ENCODE data around the gene RARS1. TPM values are rescaled to one million over a fixed set of nuclear protein-coding genes. Genes with fewer than 3 reads are reported as not detected.

Gene RARS1
- total and polyA plus RNA-seq, 12 donors: 36.6 to 114 (median 64.4) TPM

DNA sequence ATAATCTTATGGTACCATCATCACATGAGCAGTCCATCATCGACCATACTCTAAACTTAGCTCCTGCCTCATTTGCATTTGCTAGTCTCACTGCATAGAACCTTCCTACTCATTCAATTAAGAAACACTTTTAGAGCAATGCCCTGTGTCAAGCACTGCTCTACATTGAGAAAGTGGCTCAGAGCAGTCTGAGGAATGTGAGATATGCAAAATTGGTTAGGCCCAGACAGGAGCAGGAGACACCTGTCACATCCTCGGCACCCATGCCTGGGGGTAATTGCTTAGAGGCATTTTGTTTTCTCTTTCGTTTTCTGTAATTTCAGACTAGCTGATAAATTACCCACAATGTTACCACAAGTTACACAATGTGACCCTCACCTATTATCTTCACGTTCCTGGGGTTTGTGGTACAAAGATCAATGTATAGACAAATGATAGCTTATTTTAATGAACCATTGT is 4.9 kb upstream of the RARS1 start:
- no peaks in the 10 kb centered on the region for H3K9me3 ChIP-seq (replicated peaks in 1 of 3)
- DNase-seq: no peak
- H3K27me3 ChIP-seq: no peaks in the 10 kb centered on the region
- TF ChIP-seq POLR2A (IDR thresholded peaks at IDR 0.05): no peak
- TF ChIP-seq, protein P1, sequence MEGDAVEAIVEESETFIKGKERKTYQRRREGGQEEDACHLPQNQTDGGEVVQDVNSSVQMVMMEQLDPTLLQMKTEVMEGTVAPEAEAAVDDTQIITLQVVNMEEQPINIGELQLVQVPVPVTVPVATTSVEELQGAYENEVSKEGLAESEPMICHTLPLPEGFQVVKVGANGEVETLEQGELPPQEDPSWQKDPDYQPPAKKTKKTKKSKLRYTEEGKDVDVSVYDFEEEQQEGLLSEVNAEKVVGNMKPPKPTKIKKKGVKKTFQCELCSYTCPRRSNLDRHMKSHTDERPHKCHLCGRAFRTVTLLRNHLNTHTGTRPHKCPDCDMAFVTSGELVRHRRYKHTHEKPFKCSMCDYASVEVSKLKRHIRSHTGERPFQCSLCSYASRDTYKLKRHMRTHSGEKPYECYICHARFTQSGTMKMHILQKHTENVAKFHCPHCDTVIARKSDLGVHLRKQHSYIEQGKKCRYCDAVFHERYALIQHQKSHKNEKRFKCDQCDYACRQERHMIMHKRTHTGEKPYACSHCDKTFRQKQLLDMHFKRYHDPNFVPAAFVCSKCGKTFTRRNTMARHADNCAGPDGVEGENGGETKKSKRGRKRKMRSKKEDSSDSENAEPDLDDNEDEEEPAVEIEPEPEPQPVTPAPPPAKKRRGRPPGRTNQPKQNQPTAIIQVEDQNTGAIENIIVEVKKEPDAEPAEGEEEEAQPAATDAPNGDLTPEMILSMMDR (IDR thresholded peaks at IDR 0.05): no peak
- no peak overlapping the region for H3K4me3 ChIP-seq
- WGBS, 4 donors: 47 to 62% (median 56%) methylated on average over 4 of the region's 4 CpGs
- no peak overlapping the region for H3K27ac ChIP-seq
- no peaks in the 10 kb centered on the region for H3K36me3 ChIP-seq (replicated peaks in 1 of 2)
- H3K4me1 ChIP-seq (replicated peaks in 1 of 2): no peaks in the 10 kb centered on the region
- intact Hi-C loops (cut with DNase I): no loop called here

DNA sequence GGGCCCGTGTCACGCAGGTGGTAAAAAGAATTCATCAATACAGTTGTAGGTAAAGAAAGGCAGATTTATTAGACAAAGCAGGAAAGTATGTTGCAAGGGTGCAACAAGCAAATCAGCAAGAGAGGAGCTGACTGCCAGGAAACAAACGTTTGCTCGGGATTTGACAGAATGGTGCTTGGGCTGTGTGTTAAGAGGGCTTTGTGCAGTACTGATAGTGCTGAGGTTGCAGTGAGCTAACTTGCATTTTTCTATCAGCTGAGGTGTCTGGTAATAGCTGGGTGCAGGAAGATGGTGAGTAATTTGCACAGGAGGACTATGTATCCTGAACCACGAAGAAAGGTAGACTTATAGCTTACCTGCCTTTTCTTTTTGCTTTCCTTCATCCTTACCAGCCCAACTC is 3.9 kb upstream of the RARS1 start:
- Histone ChIP-seq H3K4me3 (no peak overlapping the region), H3K4me1 (replicated peaks in 1 of 2) (peaks cover 0 to 3% of the 10 kb centered on the region in 2 donors), H3K27me3 (no peaks in the 10 kb centered on the region), H3K9me3 (replicated peaks in 1 of 3) (no peaks in the 10 kb centered on the region), H3K36me3 (replicated peaks in 1 of 2) (no peaks in the 10 kb centered on the region), H3K27ac (no peak overlapping the region)
- TF ChIP-seq, protein P1 (IDR thresholded peaks at IDR 0.05): no peak
- TF ChIP-seq POLR2A (IDR thresholded peaks at IDR 0.05): no peak
- WGBS, 4 donors: 61 to 73% (median 66%) methylated on average over 5 of the region's 5 CpGs
- intact Hi-C loops (cut with DNase I): no loop called here
- DNase-seq: no peak

DNA sequence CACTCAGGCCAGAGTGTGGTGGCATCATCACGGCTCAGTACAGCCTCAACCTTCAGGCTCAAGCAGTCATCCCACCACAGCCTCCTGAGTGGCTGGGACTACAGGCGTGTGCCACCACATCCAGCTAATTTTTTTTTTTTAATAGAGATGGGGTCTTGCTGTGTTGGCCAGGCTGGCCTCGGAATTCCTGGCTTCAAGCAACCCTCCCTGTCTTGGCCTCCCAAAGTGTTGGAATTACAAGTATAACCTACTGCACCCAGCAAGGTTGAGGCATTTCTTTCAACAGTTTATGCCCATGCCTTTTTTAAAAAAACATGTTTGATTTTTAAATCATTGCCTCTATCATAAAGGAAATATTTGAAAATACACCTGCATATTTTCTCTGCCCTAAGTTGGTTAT is 2.8 kb downstream of the RARS1 start:
- H3K4me3 ChIP-seq: no peak overlapping the region
- intact Hi-C loops (cut with DNase I): loop anchor here in 1 of 2 donors (5.0 kb wide), 1 partner anchor 217 kb away; no protein-coding TSS in a partner anchor
- H3K27me3 ChIP-seq: no peaks in the 10 kb centered on the region
- no peak for TF ChIP-seq POLR2A (IDR thresholded peaks at IDR 0.05)
- TF ChIP-seq, protein P1 (IDR thresholded peaks at IDR 0.05): no peak
- no peaks in the 10 kb centered on the region for H3K9me3 ChIP-seq (replicated peaks in 1 of 3)
- H3K36me3 ChIP-seq (replicated peaks in 1 of 2): peaks cover 0 to 57% of the 10 kb centered on the region in 2 donors
- WGBS, 4 donors: 87 to 98% (median 95%) methylated on average over 3 of the region's 3 CpGs
- peaks cover 0 to 13% of the 10 kb centered on the region in 2 donors for H3K4me1 ChIP-seq (replicated peaks in 1 of 2)
- DNase-seq: no peak
- H3K27ac ChIP-seq: no peak overlapping the region

DNA sequence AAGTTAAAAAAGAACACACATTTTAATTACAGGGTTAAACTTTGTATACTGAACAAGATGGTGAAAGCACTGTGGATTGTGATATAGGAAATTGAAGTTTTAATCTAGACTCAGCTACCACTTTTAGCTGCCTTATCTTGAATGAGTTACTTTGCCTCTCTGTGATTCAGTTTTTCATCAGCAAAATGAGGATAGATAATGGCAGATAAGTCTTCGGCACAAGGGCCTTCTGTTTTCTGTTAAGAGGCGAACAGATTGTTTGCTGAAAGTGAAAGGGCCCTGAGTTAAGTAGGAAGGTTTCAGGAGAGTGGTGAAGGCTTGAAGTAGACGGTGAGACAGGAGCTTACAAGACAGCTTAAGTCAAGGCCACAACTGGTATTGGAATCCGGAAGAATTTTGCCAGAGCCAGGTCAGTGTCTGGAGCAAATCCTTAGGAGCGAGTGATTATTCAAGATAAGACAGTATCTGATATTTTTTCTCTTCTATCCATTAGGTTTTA is 7.8 kb downstream of the RARS1 start:
- no peaks in the 10 kb centered on the region for H3K27me3 ChIP-seq
- H3K4me3 ChIP-seq: no peak overlapping the region
- H3K4me1 ChIP-seq (replicated peaks in 1 of 2): no peaks in the 10 kb centered on the region
- intact Hi-C loops (cut with DNase I): loop anchor here in 1 of 2 donors (10.0 kb wide), 1 partner anchor 71 kb away; no protein-coding TSS in a partner anchor
- H3K36me3 ChIP-seq (replicated peaks in 1 of 2): peaks cover 0 to 90% of the 10 kb centered on the region in 2 donors
- H3K27ac ChIP-seq: no peak overlapping the region
- no peaks in the 10 kb centered on the region for H3K9me3 ChIP-seq (replicated peaks in 1 of 3)
- no peak for DNase-seq
- WGBS, 4 donors: 47 to 77% (median 68%) methylated on average over 5 of the region's 5 CpGs
- TF ChIP-seq, protein P1 (IDR thresholded peaks at IDR 0.05): no peak
- no peak for TF ChIP-seq POLR2A (IDR thresholded peaks at IDR 0.05)
